H9 (cell line): ENCODE measurements around the gene F7. TPM values are rescaled to one million over a fixed set of nuclear protein-coding genes. Genes with fewer than 3 reads are reported as not detected.

Source experiments
- DNase-seq: peaks from one replicate; pipeline ENCODE4 v3.0.0-alpha.2; 2017
- H2AFZ ChIP-seq: one replicate; pipeline ENCODE4 v1.6.1; 2013; ENCODE audit warnings: mild to moderate bottlenecking, low read length, control low read depth, moderate library complexity
- H2AK5ac ChIP-seq: 2 replicates; pipeline ENCODE4 v1.6.1; 2013; ENCODE audit warnings: low read length, control low read depth, mixed read lengths; ENCODE audit not compliant: insufficient read length
- H2BK120ac ChIP-seq: one replicate; pipeline ENCODE4 v1.6.1; 2013; ENCODE audit warnings: low read depth, mild to moderate bottlenecking, low read length, control low read depth, inconsistent platforms; ENCODE audit not compliant: poor library complexity, severe bottlenecking
- H2BK12ac ChIP-seq: 2 replicates; pipeline ENCODE4 v1.6.1; 2013; ENCODE audit warnings: low read length, control low read depth, mixed read lengths, low read depth; ENCODE audit not compliant: insufficient read length
- H2BK15ac ChIP-seq: 2 replicates; pipeline ENCODE4 v1.6.1; 2013; ENCODE audit warnings: low read depth, low read length, control low read depth
- H2BK20ac ChIP-seq: one replicate; pipeline ENCODE4 v1.6.1; 2013; ENCODE audit warnings: low read depth, mild to moderate bottlenecking, low read length, control low read depth, inconsistent platforms; ENCODE audit not compliant: poor library complexity, severe bottlenecking
- H2BK5ac ChIP-seq: 2 replicates; pipeline ENCODE4 v1.6.1; 2013; ENCODE audit warnings: low read length, control low read depth, mixed read lengths; ENCODE audit not compliant: insufficient read length
- H3K14ac ChIP-seq: 2 replicates; pipeline ENCODE4 v1.6.1; 2013; ENCODE audit warnings: low read length, control low read depth; ENCODE audit not compliant: insufficient read depth
- H3K18ac ChIP-seq: 2 replicates; pipeline ENCODE4 v1.6.1; 2013; ENCODE audit warnings: low read depth, mild to moderate bottlenecking, mixed read lengths, low read length, control low read depth; ENCODE audit not compliant: insufficient read length
- H3K23ac ChIP-seq: 2 replicates; pipeline ENCODE4 v1.6.1; 2013; ENCODE audit warnings: low read length, control low read depth, mixed read lengths, low read depth; ENCODE audit not compliant: insufficient read length
- H3K23me2 ChIP-seq: 2 replicates; pipeline ENCODE4 v1.6.1; 2013; ENCODE audit warnings: low read depth, mild to moderate bottlenecking, mixed read lengths, low read length, control low read depth; ENCODE audit not compliant: insufficient read length, poor library complexity, severe bottlenecking
- H3K27ac ChIP-seq: 2 replicates; pipeline ENCODE4 v1.5.1; 2013; ENCODE audit warnings: low read length, control low read depth, mixed read lengths, low read depth; ENCODE audit not compliant: insufficient read length
- H3K27me3 ChIP-seq: 2 replicates; pipeline ENCODE4 v1.6.1; 2013; ENCODE audit warnings: low read length, control low read depth, inconsistent platforms; ENCODE audit not compliant: insufficient read depth
- H3K4ac ChIP-seq: 2 replicates; pipeline ENCODE4 v1.6.1; 2013; ENCODE audit warnings: low read depth, mild to moderate bottlenecking, control low read depth, inconsistent platforms, low read length, moderate library complexity
- H3K4me1 ChIP-seq: 2 replicates; pipeline ENCODE4 v1.6.1; 2013; ENCODE audit warnings: low read length, control low read depth, inconsistent platforms; ENCODE audit not compliant: insufficient read depth
- H3K4me2 ChIP-seq: 2 replicates; pipeline ENCODE4 v1.6.1; 2013; ENCODE audit warnings: low read length, control low read depth, mixed read lengths; ENCODE audit not compliant: insufficient read length, insufficient read depth
- H3K56ac ChIP-seq: 2 replicates; pipeline ENCODE4 v1.6.1; 2013; ENCODE audit warnings: low read depth, mild to moderate bottlenecking, mixed read lengths, low read length, control low read depth; ENCODE audit not compliant: insufficient read length
- H3K79me1 ChIP-seq: 2 replicates; pipeline ENCODE4 v1.6.1; 2013; ENCODE audit warnings: low read depth, mild to moderate bottlenecking, moderate library complexity, low read length, control low read depth, inconsistent platforms; ENCODE audit not compliant: insufficient read depth, poor library complexity, severe bottlenecking
- H3K79me2 ChIP-seq: 2 replicates; pipeline ENCODE4 v1.6.1; 2013; ENCODE audit warnings: low read length, control low read depth, inconsistent platforms; ENCODE audit not compliant: insufficient read depth
- H3K9ac ChIP-seq: 2 replicates; pipeline ENCODE4 v1.6.1; 2013; ENCODE audit warnings: low read length, control low read depth, mixed read lengths; ENCODE audit not compliant: insufficient read length; ENCODE audit errors: extremely low read depth
- H3K9me3 ChIP-seq: one replicate; pipeline ENCODE4 v1.6.1; 2013; ENCODE audit warnings: low read depth, low read length, inconsistent platforms; ENCODE audit not compliant: control insufficient read depth
- H3T11ph ChIP-seq: one replicate; pipeline ENCODE4 v1.6.1; 2013; ENCODE audit warnings: mild to moderate bottlenecking, low read length, control low read depth, inconsistent platforms
- H4K20me1 ChIP-seq: one replicate; pipeline ENCODE4 v1.6.1; 2013; ENCODE audit not compliant: control insufficient read depth, insufficient read length, insufficient read depth
- H4K5ac ChIP-seq: 2 replicates; pipeline ENCODE4 v1.6.1; 2013; ENCODE audit warnings: low read depth, mild to moderate bottlenecking, mixed read lengths, low read length, control low read depth; ENCODE audit not compliant: insufficient read length
- H4K8ac ChIP-seq: replicated peaks from 2 replicates; pipeline ENCODE4 v1.6.1; 2013; ENCODE audit warnings: low read length, control low read depth, mixed read lengths, low read depth; ENCODE audit not compliant: insufficient read length
- H4K91ac ChIP-seq: 2 replicates; pipeline ENCODE4 v1.6.1; 2013; ENCODE audit warnings: low read depth, mild to moderate bottlenecking, moderate library complexity, mixed read lengths, low read length, control low read depth; ENCODE audit not compliant: insufficient read length
- H3K27ac Mint-ChIP-seq, 3 experiments: 2 replicates in 2 of 3; 3 replicates in 1 of 3; pipeline ENCODE4 v1.8.0; 2020 to 2021; ENCODE audit warnings: mixed read lengths in 3 of 3, mild to moderate bottlenecking in 1 of 3, moderate library complexity in 1 of 3
- H3K27me3 Mint-ChIP-seq: 2 replicates; pipeline ENCODE4 v1.8.0; 2021; ENCODE audit warnings: low read depth, mild to moderate bottlenecking, moderate library complexity, mixed read lengths
- H3K36me3 Mint-ChIP-seq, 3 experiments: 2 replicates in 2 of 3; 3 replicates in 1 of 3; pipeline ENCODE4 v1.8.0; 2020 to 2021; ENCODE audit warnings: low read depth in 3 of 3, mixed read lengths in 3 of 3; ENCODE audit not compliant: insufficient read depth in 1 of 3
- H3K4me1 Mint-ChIP-seq, 2 experiments: 2 replicates each; pipeline ENCODE4 v1.8.0; 2020; ENCODE audit warnings: mixed read lengths in 2 of 2
- H3K4me3 Mint-ChIP-seq, 2 experiments: 2 replicates in 1 of 2; 3 replicates in 1 of 2; pipeline ENCODE4 v1.8.0; 2020 to 2021; ENCODE audit warnings: mild to moderate bottlenecking in 2 of 2, mixed read lengths in 2 of 2, moderate library complexity in 1 of 2
- H3K9me3 Mint-ChIP-seq, 2 experiments: 2 replicates in 1 of 2; 3 replicates in 1 of 2; pipeline ENCODE4 v1.8.0; 2020; ENCODE audit warnings: mild to moderate bottlenecking in 2 of 2, mixed read lengths in 2 of 2, moderate library complexity in 1 of 2
- whole genome bisulfite sequencing: extraction: QIAGEN DNeasy Blood & Tissue Kit; methylation state at CpG from one replicate; pipeline ENCODE4 v1.1.7; 2013; ENCODE audit warnings: missing lambda C conversion rate, low lambda C conversion rate, mixed read lengths; ENCODE audit not compliant: insufficient read length; ENCODE audit errors: extremely low coverage; 5-methylcytosine and 5-hydroxymethylcytosine counted together
- total RNA-seq: library from RNA; stranded (reverse); gene quantifications from 2 replicates; pipeline ENCODE4 v1.2.1, GENCODE V29; 2021
- TF ChIP-seq, protein P1 (sequence below): fragments of 200-600 bp; sonication (generic); conservative IDR thresholded peaks from 3 replicates; pipeline ENCODE4 v1.8.0; 2021; ENCODE audit warnings: antibody characterized with exemption, mild to moderate bottlenecking

F7 gene
- total RNA-seq, 1 experiment from 2014 or later, result 0.81 TPM

DNA sequence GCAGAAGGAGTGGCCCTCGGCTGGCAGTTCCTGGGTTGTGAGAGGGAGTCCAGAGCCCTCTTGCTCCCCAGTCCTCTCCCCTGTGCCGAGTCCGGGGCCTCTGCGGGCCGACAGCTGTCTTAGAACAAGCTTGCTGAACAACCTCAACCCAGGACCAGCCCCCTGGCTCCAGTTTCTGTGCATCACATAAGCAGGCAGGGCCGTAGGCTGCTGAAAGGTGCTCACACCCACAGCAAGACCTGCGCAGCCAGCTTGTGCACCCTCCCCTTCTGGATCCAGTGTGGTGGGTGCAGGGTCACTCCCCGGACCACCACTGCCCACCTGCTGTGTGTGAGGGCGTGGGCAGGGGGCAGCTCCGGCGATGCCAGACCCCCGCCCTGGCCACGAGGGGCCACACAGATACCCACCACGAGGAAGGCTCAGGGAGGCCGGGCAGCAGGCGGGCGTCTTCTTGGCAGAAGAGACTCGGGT, 25.2 kb upstream of the F7 start:
- H2BK5ac ChIP-seq, result no peak overlapping the region
- H2AFZ ChIP-seq, result no peak overlapping the region
- H3K27ac ChIP-seq, result no peak overlapping the region
- no peak overlapping the region for H3T11ph ChIP-seq
- H3K4me1 Mint-ChIP-seq, result no peaks in the 10 kb centered on the region
- no peak overlapping the region for H3K9ac ChIP-seq
- no peak overlapping the region; the same call in 1 of the 2 replicates for H3K14ac ChIP-seq
- no peaks in the 10 kb centered on the region for H3K9me3 Mint-ChIP-seq
- H3K4me3 Mint-ChIP-seq, result no peak overlapping the region
- no peak overlapping the region for H3K56ac ChIP-seq
- TF ChIP-seq, protein P1, sequence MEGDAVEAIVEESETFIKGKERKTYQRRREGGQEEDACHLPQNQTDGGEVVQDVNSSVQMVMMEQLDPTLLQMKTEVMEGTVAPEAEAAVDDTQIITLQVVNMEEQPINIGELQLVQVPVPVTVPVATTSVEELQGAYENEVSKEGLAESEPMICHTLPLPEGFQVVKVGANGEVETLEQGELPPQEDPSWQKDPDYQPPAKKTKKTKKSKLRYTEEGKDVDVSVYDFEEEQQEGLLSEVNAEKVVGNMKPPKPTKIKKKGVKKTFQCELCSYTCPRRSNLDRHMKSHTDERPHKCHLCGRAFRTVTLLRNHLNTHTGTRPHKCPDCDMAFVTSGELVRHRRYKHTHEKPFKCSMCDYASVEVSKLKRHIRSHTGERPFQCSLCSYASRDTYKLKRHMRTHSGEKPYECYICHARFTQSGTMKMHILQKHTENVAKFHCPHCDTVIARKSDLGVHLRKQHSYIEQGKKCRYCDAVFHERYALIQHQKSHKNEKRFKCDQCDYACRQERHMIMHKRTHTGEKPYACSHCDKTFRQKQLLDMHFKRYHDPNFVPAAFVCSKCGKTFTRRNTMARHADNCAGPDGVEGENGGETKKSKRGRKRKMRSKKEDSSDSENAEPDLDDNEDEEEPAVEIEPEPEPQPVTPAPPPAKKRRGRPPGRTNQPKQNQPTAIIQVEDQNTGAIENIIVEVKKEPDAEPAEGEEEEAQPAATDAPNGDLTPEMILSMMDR, result no peak
- no peak overlapping the region for H2AK5ac ChIP-seq
- no peak overlapping the region for H3K4me2 ChIP-seq
- no peak overlapping the region for H2BK15ac ChIP-seq
- no peak overlapping the region for H2BK12ac ChIP-seq
- H3K23ac ChIP-seq, result no peak overlapping the region
- H3K27me3 Mint-ChIP-seq, result no peaks in the 10 kb centered on the region
- no peak for DNase-seq
- no peak overlapping the region for H2BK20ac ChIP-seq
- H2BK120ac ChIP-seq, result no peak overlapping the region
- no peaks in the 10 kb centered on the region for H3K23me2 ChIP-seq
- H4K91ac ChIP-seq, result no peak overlapping the region
- H4K8ac ChIP-seq, result no peak overlapping the region
- no peaks in the 10 kb centered on the region for H3K27me3 ChIP-seq
- H3K36me3 Mint-ChIP-seq, result peaks cover 4 to 10% (median 9%) of the 10 kb centered on the region in 3 experiments; a peak in 4 of 7 replicates
- no CpG with 5 or more reads among the region's 18 CpGs for WGBS
- H3K79me1 ChIP-seq, result no peaks in the 10 kb centered on the region
- no peak overlapping the region for H4K5ac ChIP-seq
- H3K9me3 ChIP-seq, result no peaks in the 10 kb centered on the region
- no peaks in the 10 kb centered on the region for H4K20me1 ChIP-seq
- H3K4ac ChIP-seq, result no peak overlapping the region
- no peaks in the 10 kb centered on the region for H3K79me2 ChIP-seq
- no peaks in the 10 kb centered on the region for H3K4me1 ChIP-seq
- no peak overlapping the region for H3K18ac ChIP-seq
- H3K27ac Mint-ChIP-seq, result no peak overlapping the region; a peak in 1 of 7 replicates
